Nucleus accumbens (tissue), 56 donors: ENCODE measurements around the gene ZIM2.

ENCODE experiments used
- DNase-seq, 56 donors: peaks; one replicate each; lab custom pipeline; 2025; lab: John Stamatoyannopoulos, UW

ZIM2 gene

DNA sequence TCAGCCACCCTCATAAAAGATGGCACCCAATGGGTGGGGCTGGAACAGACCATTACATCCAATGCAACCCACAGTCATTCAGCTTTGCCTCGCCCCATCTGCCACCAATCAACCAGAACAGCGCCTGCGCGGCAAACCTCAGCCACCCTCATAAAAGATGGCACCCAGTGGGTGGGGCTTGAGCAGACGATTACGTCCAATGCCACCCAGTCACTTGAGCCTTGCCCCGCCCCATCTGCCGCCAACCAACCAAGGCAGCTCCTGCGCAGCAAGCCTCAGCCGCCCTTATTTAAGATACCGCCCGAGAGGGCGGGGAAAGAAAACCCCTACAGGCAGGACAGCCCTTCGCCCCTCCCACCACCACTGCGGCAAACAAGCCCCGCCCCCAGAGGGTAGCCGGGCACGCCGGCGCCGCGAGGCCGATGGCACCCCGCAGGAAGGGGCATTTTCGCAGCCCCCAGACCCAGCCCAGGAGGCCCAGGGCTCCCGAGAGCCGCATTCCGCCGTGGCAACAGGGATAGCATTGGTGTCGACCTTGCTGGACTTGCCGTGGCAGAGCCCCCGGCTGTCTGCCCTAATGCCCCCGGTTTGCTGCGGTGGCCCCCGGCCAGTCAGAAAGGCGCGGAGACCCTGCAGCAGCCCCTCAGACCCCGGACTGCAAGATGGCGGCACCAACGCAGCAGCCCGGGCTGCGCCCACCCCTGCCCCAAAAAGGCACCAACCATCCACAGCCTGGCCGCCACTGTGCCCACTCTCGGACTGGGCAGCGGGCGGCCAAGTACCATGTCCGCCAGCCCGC, 675 bp downstream of the ZIM2 start:
- peak in 55 of 56 donors; percentile 62 to 100 (median 99) for DNase-seq

DNA sequence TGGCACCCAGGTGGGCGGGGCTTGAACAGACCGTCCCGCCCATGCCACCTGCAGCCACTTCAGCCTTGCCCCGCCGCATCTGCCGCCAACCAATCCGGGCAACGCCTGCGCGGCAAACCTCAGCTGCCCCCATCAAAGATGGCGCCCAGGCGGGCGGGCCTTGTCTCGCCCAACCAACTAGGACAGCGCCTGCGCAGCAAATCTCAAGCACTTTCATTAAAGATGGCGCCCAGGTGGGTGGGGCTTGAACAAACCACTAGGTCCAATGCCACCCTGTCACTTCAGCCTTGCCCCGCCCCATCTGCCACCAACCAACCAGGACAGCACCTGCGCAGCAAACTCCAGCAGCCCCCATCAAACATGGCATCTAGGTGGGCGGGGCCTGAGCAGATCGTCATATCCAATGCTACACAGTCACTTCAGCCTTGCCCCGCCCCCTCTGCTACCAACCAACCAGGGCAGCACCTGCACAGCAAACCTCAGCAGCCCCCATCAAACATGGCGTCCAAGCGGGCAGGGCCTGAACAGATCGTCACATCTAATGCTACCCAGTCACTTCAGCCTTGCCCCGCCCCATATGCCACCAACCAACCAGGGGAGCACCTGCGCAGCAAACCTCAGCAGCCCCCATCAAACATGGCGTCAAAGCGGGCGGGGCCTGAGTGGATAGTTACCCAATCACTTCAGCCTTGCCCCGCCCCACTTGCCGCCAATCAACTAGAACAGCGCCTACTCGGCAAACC, 1.4 kb downstream of the ZIM2 start:
- peak; percentile 62 to 100 (median 99) for DNase-seq

DNA sequence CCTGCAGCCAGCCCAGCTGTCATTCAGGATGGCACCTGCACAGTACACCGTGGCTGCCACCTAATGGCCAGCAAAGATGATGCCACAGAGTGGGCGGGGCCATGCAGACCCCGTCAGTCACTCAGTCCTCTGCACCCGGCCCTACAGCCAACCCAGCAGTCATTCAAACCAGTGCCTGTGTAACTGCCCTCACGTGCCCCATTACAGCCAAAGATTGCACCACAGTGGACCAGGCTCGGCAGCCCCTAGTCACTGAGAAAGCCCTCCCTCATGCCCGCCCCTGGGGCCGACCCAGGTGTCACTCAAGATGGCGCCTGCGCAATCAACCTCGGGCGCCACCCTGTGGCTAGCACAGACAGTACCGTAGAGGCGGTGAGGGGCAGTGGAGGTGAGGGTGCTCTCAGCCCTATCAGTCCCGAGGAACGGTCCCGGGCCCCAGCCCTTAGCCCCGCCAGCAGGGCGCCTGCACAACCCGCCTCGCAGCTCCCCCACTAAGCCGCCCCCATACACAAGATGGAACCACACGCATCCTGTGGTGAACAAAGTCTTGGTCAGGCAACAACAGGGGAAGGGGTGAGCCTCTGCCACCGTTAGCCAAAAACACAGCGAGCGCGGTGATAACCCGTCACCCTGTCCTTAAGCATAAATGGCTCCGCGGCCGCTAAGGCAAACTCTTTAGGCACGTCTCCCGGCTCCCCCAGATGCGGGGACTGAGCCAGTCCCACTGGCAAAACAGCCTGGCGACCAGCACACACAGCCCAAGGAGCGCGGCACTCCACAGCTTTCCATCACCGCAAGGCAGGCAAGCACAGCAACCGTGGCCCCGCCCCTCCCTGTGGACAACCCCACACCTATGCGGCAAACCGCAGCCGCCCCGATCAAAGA, 2.3 kb downstream of the ZIM2 start:
- DNase-seq = peak in 55 of 56 donors; percentile 34 to 92 (median 82)

DNA sequence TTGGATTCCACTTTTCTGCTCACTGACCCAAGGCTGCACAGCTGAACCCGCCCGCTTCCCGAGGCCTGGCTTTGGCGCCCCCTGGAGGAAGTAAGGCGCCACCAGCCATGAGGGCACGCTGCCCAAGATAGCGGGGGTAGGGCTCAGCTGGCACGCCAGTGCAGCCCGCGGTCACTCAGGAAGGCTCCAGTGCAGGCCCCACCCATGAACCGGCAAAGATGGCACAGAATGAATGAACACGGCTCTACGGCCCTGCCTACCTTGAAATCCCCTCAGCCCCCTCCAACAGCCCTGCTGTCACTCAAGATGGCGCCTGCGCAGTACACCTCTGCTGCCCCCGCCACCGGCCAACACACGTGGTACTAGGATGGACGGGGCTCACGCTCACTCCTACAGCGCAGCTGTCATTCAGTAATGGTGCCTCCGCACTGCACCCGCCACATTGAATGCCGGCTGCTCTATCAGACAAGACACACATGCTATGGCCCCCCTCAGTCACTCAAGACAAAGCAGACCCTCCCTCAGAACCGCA, 3.0 kb downstream of the ZIM2 start:
- peak in 55 of 56 donors; percentile 34 to 92 (median 80) for DNase-seq

DNA sequence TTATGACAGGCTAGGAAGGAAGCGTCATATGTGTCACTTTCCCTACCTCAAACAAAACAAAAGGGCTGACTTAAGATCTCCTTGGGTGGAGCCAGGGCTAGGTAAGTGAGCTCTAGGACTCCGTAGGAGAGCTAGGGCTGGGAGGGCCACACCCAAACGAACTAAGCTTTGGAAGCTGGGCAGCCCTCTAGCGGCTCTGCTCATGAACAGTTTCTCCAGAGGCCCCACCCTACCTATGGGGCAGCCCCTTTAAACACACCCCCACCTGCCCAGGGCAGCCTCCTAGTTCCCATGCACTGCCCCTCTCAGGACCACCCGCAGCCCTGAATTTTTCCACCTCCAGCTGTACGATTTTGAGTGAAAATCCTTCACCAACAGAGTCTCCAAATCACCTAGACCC, 3.5 kb downstream of the ZIM2 start:
- peak in 10 of 56 donors; percentile 3 to 41 (median 16) for DNase-seq

DNA sequence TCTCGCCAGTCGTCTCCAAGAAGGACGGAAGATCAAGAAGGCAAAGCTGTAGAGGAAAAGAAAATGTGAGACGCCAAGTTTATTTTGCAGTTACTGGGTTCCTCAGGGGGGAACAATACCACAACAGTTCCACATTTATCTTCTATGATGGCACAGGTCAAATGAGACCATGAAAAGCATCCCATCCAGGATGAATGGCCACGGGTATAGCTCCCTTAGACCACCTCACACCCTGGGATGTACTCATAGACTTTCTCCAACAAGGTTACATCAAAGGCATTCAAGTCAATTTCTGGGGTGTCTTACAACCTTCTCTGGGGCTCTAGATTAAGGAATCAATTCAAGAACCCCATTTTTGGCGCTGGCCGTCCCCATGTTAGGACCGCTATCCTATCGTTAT, 4.5 kb downstream of the ZIM2 start:
- DNase-seq = no peak

DNA sequence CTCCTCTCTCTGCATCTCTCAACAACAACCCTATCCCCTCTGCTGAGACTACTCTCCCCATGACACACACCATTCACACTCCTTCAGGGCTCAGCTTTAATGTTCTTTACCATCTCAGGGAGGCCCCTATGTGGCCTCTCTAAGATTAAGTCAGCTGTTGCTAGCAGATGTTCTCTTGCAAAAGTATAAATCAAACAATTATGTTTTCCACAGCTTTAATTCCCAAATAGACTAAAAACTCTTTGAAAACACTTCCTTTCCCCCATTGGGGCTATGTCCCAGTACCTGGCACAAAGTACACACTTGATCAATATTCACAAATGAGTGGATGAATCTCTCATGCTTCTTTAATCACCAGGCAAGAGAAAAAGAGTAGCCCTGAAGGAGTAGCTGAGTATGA, 5.1 kb downstream of the ZIM2 start:
- DNase-seq = no peak

DNA sequence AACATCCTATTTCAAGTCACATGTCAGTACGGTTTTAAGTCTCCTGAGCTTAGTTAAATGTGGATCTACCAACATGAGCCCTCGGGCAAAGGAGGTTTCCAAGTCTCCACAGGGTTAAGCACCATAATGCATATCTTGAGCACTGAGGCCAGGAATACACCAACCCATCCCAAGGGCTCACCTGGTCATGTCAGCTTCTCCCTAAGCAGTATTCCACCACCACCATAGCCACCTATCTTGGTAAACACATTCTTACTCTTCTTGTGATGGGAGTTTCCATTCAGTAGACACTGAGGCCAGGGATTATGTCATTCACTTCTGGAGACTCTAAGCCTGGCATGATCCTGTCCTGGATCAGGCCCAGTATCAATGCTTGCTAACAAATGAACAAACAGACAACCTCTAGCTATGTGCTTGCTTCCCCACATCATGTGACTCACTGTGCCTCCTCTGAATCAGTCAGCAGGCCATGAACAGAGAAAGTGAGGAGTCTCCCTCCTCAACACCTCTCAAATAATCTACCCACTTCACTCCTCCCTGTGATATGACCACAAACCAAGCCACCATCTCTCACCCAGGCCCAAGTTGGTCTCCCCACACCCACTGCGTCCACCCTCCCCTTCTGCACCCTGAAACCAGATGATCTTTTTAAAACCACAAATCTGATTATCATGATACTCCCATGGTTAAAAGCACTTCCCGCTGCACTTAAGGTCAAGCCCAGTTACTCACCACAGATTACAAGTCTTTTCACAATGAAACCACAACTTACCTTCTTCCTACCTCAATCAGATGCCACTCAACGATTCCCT, 5.8 kb downstream of the ZIM2 start:
- DNase-seq = no peak

DNA sequence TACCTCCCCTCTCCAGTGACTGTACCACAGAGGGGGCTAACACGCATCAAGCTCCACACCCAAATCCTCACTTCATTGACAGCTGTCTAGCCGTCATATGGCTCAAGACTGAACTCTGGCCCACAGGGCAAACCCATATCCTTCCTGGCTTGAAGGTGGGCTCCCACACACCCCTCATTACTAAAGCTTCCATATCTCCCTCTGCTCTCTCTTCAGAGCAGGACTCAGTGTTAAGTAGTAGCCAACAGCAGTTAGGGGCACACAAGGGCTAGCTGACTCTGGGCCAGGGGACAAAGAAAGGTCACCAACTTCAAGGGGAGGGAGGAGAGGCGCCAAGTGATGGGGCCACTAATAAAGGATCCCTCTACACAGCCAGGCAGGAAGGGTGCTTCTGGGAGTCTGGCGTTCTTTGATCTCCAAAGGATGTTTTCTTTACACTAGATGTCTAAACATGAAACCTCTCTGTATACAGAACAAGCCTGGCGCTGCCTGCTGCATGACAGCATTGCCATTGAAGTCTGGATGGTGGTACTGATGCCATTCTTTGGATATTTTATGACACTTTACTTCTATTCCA, 8.1 kb downstream of the ZIM2 start:
- no peak for DNase-seq

DNA sequence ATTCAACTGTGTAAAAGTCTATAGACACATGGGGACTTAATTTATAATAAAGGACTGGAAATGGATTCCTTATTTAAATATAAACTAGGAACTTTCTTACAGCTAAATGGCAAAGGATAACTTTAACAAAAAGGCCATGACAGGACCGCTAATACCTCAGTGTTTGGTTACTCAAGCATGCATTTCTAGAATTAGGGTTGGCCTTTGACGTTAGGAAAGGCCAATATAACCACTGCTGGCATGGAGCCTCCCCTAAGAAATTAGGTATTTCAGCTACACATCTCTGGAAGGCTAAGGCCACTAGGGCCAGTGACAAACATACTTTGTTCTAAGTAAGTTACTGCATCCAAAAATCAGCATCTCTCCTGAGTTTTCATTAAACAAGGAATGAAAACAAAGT, 9.3 kb downstream of the ZIM2 start:
- no peak for DNase-seq

DNA sequence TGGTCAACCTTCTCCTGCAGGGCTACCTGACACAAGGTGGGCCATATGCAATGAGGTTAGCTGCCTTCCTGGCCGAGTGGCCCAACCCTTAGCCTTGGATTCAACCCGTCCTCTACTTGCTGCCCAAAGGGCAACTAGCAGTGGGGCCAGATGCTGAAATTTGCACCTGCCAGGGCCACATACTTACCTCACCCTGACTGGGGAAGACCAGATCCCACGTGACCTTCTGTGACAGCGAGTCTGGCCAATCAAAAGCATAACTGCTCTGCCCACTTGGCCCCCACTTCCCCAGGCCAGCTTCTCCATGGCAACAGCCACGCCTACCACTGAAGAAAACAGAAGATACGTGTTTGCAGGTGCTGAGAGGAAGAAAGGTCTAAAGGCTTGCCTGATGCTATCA, 10.9 kb downstream of the ZIM2 start:
- DNase-seq = no peak

DNA sequence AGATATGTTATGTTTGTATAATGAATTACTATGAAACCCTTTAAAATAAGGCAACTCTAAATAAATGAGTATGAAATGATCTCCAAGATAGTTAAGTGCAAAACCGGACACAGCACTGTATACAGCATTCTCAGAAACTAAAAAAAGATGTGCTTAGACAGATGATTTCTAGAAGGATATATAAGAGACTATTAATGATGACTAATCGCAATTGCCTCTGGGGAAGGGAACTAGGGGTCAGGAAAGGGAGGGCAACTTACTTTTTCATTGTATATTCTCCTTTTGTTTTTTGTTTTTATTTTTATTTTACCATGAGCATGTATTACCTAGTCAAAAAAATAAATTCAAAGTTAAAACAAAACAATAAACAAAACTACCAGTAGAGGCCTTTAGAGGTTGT, 12.8 kb downstream of the ZIM2 start:
- no peak for DNase-seq

DNA sequence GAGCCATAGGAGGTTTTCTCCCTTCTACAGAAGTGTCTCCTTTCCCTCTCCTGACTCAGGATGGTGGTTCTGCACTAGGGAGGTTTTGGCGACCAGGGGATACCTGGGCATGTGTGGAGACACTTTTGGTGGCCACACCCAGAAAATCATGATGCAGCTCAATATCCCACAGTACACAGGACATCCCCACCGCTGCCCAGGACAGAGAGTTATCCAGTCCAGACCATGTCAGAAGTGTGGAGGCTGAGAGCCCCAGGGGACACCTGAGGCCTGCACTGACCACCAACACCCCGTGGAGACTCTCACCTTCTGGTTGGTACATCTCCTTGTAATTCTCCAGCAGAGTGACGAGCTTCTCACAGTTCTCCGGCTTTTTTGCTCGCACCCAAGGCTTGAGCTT, 16.6 kb downstream of the ZIM2 start:
- DNase-seq = no peak

DNA sequence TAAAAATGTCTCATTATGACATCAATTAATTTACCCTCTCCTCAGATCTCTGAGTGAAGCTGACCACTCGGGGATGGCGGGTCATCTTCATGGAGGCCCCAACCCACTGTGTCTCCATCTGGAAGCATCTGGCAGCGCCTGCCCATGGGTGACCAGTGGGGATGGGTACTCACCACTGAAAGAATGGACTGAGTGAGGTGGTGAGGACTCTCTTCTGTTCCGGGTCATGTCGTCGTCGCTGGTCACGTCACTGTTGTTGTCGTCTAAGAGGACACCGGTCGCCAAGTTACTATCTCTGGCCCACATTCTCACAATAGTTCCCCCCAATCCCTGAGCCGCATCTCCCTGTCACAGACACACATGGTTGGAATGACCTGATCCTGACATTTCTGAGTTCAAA, 17.1 kb downstream of the ZIM2 start:
- DNase-seq = no peak

DNA sequence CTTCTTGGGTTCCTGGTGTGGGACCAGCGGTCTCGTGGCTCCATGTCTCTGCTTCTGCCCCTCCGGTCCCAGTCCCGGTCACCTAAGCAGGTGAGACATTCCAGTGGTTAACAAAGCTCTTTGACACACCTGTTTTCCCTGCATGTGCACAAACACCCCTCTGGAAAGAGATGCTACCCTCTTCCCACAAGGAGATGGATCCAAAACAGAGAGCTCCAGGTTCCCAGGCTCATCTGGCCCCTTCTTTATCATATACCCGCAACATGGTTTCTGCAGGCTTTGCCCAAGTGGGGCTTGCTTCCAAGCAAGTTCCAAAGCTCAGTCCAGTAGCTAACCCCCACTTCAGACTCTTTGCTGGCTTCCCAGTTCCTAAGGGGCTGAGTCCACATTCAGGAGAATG, 17.8 kb downstream of the ZIM2 start:
- no peak for DNase-seq

DNA sequence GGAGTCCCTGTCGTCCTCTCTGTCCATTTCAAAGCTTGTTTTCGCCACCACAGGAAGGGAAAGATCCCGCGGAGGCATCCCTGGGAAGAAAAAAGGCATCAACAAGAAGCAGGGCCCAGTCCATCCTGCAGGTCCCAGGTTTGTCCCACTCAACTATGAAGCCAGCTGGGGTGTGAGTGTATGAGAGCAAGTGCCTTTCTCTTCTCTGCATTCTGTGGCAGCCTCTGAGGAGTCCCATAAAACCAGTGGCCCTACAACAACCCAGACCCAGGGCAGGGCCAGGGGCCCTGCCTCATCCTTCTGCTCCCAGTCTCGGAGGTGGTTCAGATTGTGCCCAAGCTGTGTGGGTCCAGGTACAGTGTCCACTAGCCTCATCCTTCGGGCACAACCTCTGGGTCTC, 18.9 kb downstream of the ZIM2 start:
- no peak for DNase-seq

DNA sequence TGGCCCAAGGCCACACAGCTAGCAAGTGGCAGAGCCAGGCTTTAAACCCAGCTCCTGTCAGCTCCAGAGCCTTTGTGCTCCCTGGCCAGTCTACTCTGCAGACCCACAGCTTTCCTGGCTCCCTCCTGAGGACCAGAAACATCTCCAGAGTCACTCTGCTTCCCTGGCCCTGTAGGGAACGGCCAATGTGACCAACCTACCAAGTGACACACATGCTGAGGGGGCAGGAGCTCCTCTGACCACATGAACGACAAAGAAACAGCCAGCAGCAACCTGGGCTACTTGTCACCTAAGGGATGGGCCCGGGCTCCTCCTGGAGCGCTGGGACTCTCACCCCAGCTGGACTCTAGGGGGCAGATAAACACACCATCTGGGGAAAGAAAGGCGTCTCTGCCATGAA, 19.3 kb downstream of the ZIM2 start:
- no peak for DNase-seq

DNA sequence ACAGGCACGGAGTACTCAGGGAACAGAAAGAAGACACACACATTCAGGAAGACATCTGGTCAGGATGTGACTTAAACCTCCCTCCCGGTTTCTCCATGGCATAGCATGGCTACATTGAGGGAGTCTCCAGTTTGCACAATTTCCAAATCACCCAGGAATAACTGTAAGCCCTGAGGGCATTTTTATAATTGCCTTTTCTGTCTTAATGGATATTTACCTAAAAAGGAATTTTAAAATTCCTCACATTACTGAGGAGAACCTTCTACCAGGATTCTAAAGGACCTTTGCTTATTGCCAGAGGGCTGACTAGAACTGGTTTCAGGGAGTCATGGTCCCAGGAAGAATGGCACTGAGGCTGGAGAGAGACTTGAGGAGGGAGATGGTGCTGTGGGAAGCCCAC, 21.4 kb downstream of the ZIM2 start:
- DNase-seq = no peak

DNA sequence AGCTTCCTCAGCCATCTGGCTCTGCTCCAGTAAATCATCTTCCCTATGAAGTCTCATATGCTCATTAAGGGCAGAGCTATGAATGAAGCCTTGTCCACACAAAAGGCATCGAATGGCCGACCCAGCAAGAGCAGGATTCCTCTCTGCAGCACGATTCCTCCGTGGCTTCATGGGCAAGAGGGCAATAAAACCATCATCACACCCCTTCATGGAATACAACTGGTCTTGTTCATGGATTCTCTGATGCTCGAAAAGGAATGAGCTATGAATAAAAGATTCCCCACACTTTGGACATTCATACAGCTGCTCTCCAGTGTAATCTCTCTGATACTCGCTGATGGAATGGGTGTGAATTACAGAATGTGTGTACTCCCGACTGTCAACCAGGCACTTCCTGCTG, 25.9 kb downstream of the ZIM2 start:
- DNase-seq = no peak

DNA sequence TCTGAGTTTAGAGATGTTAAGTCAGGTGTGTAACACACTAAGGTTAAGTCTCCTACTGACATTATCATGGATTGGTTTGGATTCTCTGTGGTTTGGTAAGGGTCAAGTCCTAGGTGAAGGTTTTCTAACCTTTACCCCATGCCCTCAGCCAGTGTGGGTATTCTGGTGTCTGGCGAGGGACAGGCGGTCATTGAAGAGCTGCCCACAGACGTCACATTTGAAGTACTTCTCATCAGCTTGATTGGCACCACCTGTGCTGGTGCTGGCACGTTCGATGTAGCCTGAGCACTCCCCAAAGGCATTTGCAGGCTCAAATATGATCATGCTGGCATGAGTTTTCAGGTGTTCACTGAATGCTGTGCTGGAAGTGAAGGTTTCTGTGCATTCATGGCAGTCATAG, 27.0 kb downstream of the ZIM2 start:
- DNase-seq = no peak
